Islet precursor cell (in vitro differentiated cells): ENCODE results near the gene DPYD.
A peak's percentile ranks its signal among the peaks of the same experiment; 100 is the strongest.

Source experiments
- DNase-seq: peaks from one replicate; pipeline ENCODE4 v3.0.0-alpha.2; 2018

The DPYD gene

GRCh38 chr1:97603218-97603617, 317.6 kb downstream of the DPYD start:
- no peak for DNase-seq

GRCh38 chr1:97599447-97599846, 321.4 kb downstream of the DPYD start:
- DNase-seq: no peak

GRCh38 chr1:97593192-97593591, 327.6 kb downstream of the DPYD start:
- DNase-seq: no peak

- DNase-seq: no peak
Measured at GRCh38 chr1:97588772-97589171, 332.1 kb downstream of the DPYD start.

- DNase-seq: peak; percentile 85
Measured at GRCh38 chr1:97581614-97582051, 339.2 kb downstream of the DPYD start.

- no peak for DNase-seq
Measured at GRCh38 chr1:97577613-97578012, 343.2 kb downstream of the DPYD start.

GRCh38 chr1:97573553-97573952, 347.3 kb downstream of the DPYD start:
- DNase-seq: no peak

- DNase-seq: no peak
Measured at GRCh38 chr1:97572561-97572960, 348.3 kb downstream of the DPYD start.

- no peak for DNase-seq
Measured at GRCh38 chr1:97571760-97572159, 349.1 kb downstream of the DPYD start.

- no peak for DNase-seq
Measured at GRCh38 chr1:97570691-97571090, 350.1 kb downstream of the DPYD start.

- no peak for DNase-seq
Measured at GRCh38 chr1:97567000-97567749, 353.7 kb downstream of the DPYD start.

GRCh38 chr1:97565886-97566285, 354.9 kb downstream of the DPYD start:
- no peak for DNase-seq

GRCh38 chr1:97563926-97564325, 356.9 kb downstream of the DPYD start:
- no peak for DNase-seq

- DNase-seq: no peak
Measured at GRCh38 chr1:97562081-97562480, 358.8 kb downstream of the DPYD start.

GRCh38 chr1:97560714-97561113, 360.1 kb downstream of the DPYD start:
- no peak for DNase-seq

- no peak for DNase-seq
Measured at GRCh38 chr1:97553971-97554370, 366.9 kb downstream of the DPYD start.

GRCh38 chr1:97551113-97551512, 369.7 kb downstream of the DPYD start:
- DNase-seq: no peak

- no peak for DNase-seq
Measured at GRCh38 chr1:97545446-97545845, 375.4 kb downstream of the DPYD start.

GRCh38 chr1:97540346-97540888, 380.4 kb downstream of the DPYD start:
- no peak for DNase-seq

- DNase-seq: no peak
Measured at GRCh38 chr1:97538113-97538512, 382.7 kb downstream of the DPYD start.

- DNase-seq: no peak
Measured at GRCh38 chr1:97533358-97533757, 387.5 kb downstream of the DPYD start.

- DNase-seq: no peak
Measured at GRCh38 chr1:97529600-97529999, 391.2 kb downstream of the DPYD start.

- DNase-seq: no peak
Measured at GRCh38 chr1:97524211-97524610, 396.6 kb downstream of the DPYD start.

- no peak for DNase-seq
Measured at GRCh38 chr1:97516588-97516987, 404.2 kb downstream of the DPYD start.

- DNase-seq: no peak
Measured at GRCh38 chr1:97508653-97509218, 412.1 kb downstream of the DPYD start.
